GM18520 (cell line): Measurements from ENCODE around the gene SDC4.

Experiments
- ATAC-seq: cut with Tn5 transposase; IDR thresholded peaks from one replicate; pipeline ENCODE4 v1.9.1; 2021; ENCODE audit not compliant: unreplicated experiment

The SDC4 gene

GRCh38 chr20:45347936-45348778 lies at the start of gene SDC4:
Gene SDC4, minus strand, starts transcription at chr20:45348424. Its CDS starts 40 bp downstream, at chr20:45348384.
- no peak for ATAC-seq

GRCh38 chr20:45395114-45395415 lies 46.8 kb upstream of the SDC4 start:
- no peak for ATAC-seq

GRCh38 chr20:45394221-45395113 lies 46.2 kb upstream of the SDC4 start:
- ATAC-seq, result no peak

GRCh38 chr20:45392733-45393132 lies 44.5 kb upstream of the SDC4 start:
- no peak for ATAC-seq

- no peak for ATAC-seq
Measured at GRCh38 chr20:45391559-45391958, 43.3 kb upstream of the SDC4 start.

- ATAC-seq, result no peak
Measured at GRCh38 chr20:45390931-45391330, 42.7 kb upstream of the SDC4 start.

- ATAC-seq, result no peak
Measured at GRCh38 chr20:45387274-45387673, 39.0 kb upstream of the SDC4 start.

GRCh38 chr20:45378191-45378590 lies 30.0 kb upstream of the SDC4 start, which contains the start of gene TP53TG5:
Gene TP53TG5, minus strand, starts transcription at chr20:45378325. Its CDS starts 89 bp downstream, at chr20:45378236.
- ATAC-seq, result no peak

GRCh38 chr20:45377269-45377668 lies 29.0 kb upstream of the SDC4 start:
- no peak for ATAC-seq

- no peak for ATAC-seq
Measured at GRCh38 chr20:45374966-45375365, 26.7 kb upstream of the SDC4 start.

- ATAC-seq, result no peak
Measured at GRCh38 chr20:45374101-45374467, 25.9 kb upstream of the SDC4 start.

GRCh38 chr20:45373353-45374100 lies 25.3 kb upstream of the SDC4 start:
- ATAC-seq, result no peak

GRCh38 chr20:45372646-45373352 lies 24.6 kb upstream of the SDC4 start:
- ATAC-seq, result no peak

GRCh38 chr20:45372241-45372640 lies 24.0 kb upstream of the SDC4 start:
- no peak for ATAC-seq

GRCh38 chr20:45370571-45371160 lies 22.4 kb upstream of the SDC4 start:
- no peak for ATAC-seq

GRCh38 chr20:45368221-45368980 lies 20.2 kb upstream of the SDC4 start:
- peak; percentile 61 for ATAC-seq

- ATAC-seq, result no peak
Measured at GRCh38 chr20:45367126-45367525, 18.9 kb upstream of the SDC4 start.

- no peak for ATAC-seq
Measured at GRCh38 chr20:45366631-45367030, 18.4 kb upstream of the SDC4 start.

GRCh38 chr20:45366192-45366591 lies 18.0 kb upstream of the SDC4 start:
- no peak for ATAC-seq
